ENCODE measurements around the gene EHHADH. TPM values are rescaled to one million over a fixed set of nuclear protein-coding genes. Genes with fewer than 3 reads are reported as not detected.
A peak's percentile ranks its signal among the peaks of the same experiment; 100 is the strongest.

EHHADH gene
- total RNA-seq, 1 donor from 2014 or later: 1.1 TPM

- intact Hi-C loops (cut with micrococcal nuclease): loop anchor here (5.0 kb wide), 1 partner anchor 74 kb away; no protein-coding TSS in a partner anchor
- TF ChIP-seq, protein P1, sequence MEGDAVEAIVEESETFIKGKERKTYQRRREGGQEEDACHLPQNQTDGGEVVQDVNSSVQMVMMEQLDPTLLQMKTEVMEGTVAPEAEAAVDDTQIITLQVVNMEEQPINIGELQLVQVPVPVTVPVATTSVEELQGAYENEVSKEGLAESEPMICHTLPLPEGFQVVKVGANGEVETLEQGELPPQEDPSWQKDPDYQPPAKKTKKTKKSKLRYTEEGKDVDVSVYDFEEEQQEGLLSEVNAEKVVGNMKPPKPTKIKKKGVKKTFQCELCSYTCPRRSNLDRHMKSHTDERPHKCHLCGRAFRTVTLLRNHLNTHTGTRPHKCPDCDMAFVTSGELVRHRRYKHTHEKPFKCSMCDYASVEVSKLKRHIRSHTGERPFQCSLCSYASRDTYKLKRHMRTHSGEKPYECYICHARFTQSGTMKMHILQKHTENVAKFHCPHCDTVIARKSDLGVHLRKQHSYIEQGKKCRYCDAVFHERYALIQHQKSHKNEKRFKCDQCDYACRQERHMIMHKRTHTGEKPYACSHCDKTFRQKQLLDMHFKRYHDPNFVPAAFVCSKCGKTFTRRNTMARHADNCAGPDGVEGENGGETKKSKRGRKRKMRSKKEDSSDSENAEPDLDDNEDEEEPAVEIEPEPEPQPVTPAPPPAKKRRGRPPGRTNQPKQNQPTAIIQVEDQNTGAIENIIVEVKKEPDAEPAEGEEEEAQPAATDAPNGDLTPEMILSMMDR (IDR thresholded peaks at IDR 0.05): no peak
- H3K9me3 Mint-ChIP-seq: no peaks in the 10 kb centered on the region
- H3K27ac Mint-ChIP-seq: peak overlapping the region; percentile 78
- no peaks in the 10 kb centered on the region for H3K27me3 Mint-ChIP-seq
- ChIA-PET POLR2A (no interaction called here), CTCF (no interaction called here)
- no peaks in the 10 kb centered on the region for H3K36me3 Mint-ChIP-seq (ENCODE audit: low read depth)
- peaks cover 16% of the 10 kb centered on the region for H3K4me1 Mint-ChIP-seq
- H3K4me3 Mint-ChIP-seq: peak overlapping the region; percentile 38
- ATAC-seq (ENCODE audit: low read depth) (peak; percentile 92), DNase-seq (no peak)
Observed at GRCh38 chr3:185207931-185208746, 45.7 kb downstream of the EHHADH start.

- Mint-ChIP-seq H3K27ac (no peak overlapping the region), H3K27me3 (no peaks in the 10 kb centered on the region), H3K9me3 (no peaks in the 10 kb centered on the region), H3K4me1 (peaks cover 16% of the 10 kb centered on the region), H3K4me3 (no peak overlapping the region), H3K36me3 (ENCODE audit: low read depth) (no peaks in the 10 kb centered on the region)
- intact Hi-C loops (cut with micrococcal nuclease): loop anchor here (5.0 kb wide), 1 partner anchor 75 kb away; no protein-coding TSS in a partner anchor
- POLR2A ChIA-PET: no interaction called here
- CTCF ChIA-PET: no interaction called here
- DNase-seq (no peak), ATAC-seq (ENCODE audit: low read depth) (no peak)
- TF ChIP-seq, protein P1 (IDR thresholded peaks at IDR 0.05): no peak
Observed at GRCh38 chr3:185207481-185207880, 46.4 kb downstream of the EHHADH start.

DNA sequence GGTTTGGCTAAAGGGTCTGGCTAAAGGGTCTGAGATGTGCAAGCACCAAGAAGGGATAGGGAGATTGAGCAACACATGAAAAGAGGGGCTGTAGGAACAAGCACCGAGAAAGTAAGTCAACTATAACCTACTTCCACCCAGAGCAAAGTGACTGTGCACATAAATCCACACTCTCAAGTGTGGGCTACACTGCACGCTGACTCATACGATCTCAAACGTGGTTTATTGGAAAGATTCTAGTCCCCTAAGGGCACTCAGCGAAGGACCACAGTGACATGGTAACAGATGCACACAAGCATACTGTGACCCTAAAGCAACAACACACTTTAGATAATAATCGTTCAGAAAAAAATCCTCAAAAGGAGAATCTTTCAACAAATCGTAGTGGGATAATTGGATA lies 48.0 kb downstream of the EHHADH start:
- H3K9me3 Mint-ChIP-seq: no peaks in the 10 kb centered on the region
- ATAC-seq (ENCODE audit: low read depth) (no peak), DNase-seq (no peak)
- no peak overlapping the region for H3K27ac Mint-ChIP-seq
- no peaks in the 10 kb centered on the region for H3K36me3 Mint-ChIP-seq (ENCODE audit: low read depth)
- TF ChIP-seq, protein P1 (IDR thresholded peaks at IDR 0.05): no peak
- no peak overlapping the region for H3K4me3 Mint-ChIP-seq
- peaks cover 16% of the 10 kb centered on the region for H3K4me1 Mint-ChIP-seq
- H3K27me3 Mint-ChIP-seq: no peaks in the 10 kb centered on the region
- ChIA-PET CTCF (no interaction called here), POLR2A (no interaction called here)
- intact Hi-C loops (cut with micrococcal nuclease): loop anchor here (5.0 kb wide), 1 partner anchor 76 kb away; no protein-coding TSS in a partner anchor

GRCh38 chr3:185204894-185205293 lies 49.0 kb downstream of the EHHADH start:
- peaks cover 16% of the 10 kb centered on the region for H3K4me1 Mint-ChIP-seq
- H3K4me3 Mint-ChIP-seq: no peak overlapping the region
- no peak overlapping the region for H3K27ac Mint-ChIP-seq
- no peaks in the 10 kb centered on the region for H3K27me3 Mint-ChIP-seq
- no peaks in the 10 kb centered on the region for H3K36me3 Mint-ChIP-seq (ENCODE audit: low read depth)
- CTCF ChIA-PET: interaction anchor here (1.0 kb wide), 1 partner anchor 10 kb away, joined by 3 read pairs; no protein-coding TSS in a partner anchor
- POLR2A ChIA-PET: no interaction called here
- ATAC-seq (ENCODE audit: low read depth) (no peak), DNase-seq (no peak)
- intact Hi-C loops (cut with micrococcal nuclease): loop anchor here (5.0 kb wide), 1 partner anchor 77 kb away; no protein-coding TSS in a partner anchor
- TF ChIP-seq, protein P1 (IDR thresholded peaks at IDR 0.05): no peak
- H3K9me3 Mint-ChIP-seq: no peaks in the 10 kb centered on the region

- H3K4me1 Mint-ChIP-seq: no peaks in the 10 kb centered on the region
- POLR2A ChIA-PET: no interaction called here
- peaks cover 5% of the 10 kb centered on the region for H3K9me3 Mint-ChIP-seq
- ATAC-seq (ENCODE audit: low read depth) (no peak), DNase-seq (no peak)
- no peaks in the 10 kb centered on the region for H3K27me3 Mint-ChIP-seq
- TF ChIP-seq, protein P1 (IDR thresholded peaks at IDR 0.05): no peak
- no peak overlapping the region for H3K27ac Mint-ChIP-seq
- no peak overlapping the region for H3K4me3 Mint-ChIP-seq
- intact Hi-C loops (cut with micrococcal nuclease): no loop called here
- H3K36me3 Mint-ChIP-seq (ENCODE audit: low read depth): no peaks in the 10 kb centered on the region
- CTCF ChIA-PET: no interaction called here
Observed at GRCh38 chr3:185200639-185201038, 53.2 kb downstream of the EHHADH start.
